HepG2 (cell line): ENCODE results near the gene FMNL2. TPM values are rescaled to one million over a fixed set of nuclear protein-coding genes. Genes with fewer than 3 reads are reported as not detected.

Experiments used
- BATF2 ChIP-seq: sonication (generic); formaldehyde crosslinking; IDR thresholded peaks from 2 replicates; pipeline ENCODE4 v1.8.0; 2022; ENCODE audit warnings: mild to moderate bottlenecking, missing genetic modification reagents, moderate library complexity
- BRF2 ChIP-seq: sonication (generic); formaldehyde crosslinking; IDR thresholded peaks from 2 replicates; pipeline ENCODE4 v1.8.1; 2022; ENCODE audit warnings: mild to moderate bottlenecking, missing genetic modification reagents
- CEBPZ ChIP-seq: IDR thresholded peaks from 2 replicates; pipeline ENCODE4 v1.6.1; 2012; ENCODE audit warnings: low read length, improper control_type of control experiment
- CTCF ChIP-seq: sonication (generic); formaldehyde crosslinking; IDR thresholded peaks from 2 replicates; pipeline ENCODE4 v1.5.0; 2020; ENCODE audit warnings: mild to moderate bottlenecking, missing genetic modification reagents, moderate library complexity
- DRAP1 ChIP-seq: IDR thresholded peaks from 2 replicates; pipeline ENCODE4 v1.6.1; 2016; ENCODE audit warnings: missing genetic modification reagents, missing compliant biosample characterization
- FLYWCH1 ChIP-seq: sonication (generic); formaldehyde crosslinking; IDR thresholded peaks from 2 replicates; pipeline ENCODE4 v1.8.1; 2023; ENCODE audit warnings: mild to moderate bottlenecking, missing genetic modification reagents
- FOXA1 ChIP-seq, 2 experiments: fragments of 450-650 bp in 1 of 2; sonication (generic) in 1 of 2; formaldehyde crosslinking in 1 of 2; IDR thresholded peaks; 2 replicates each; pipeline versions ENCODE4 v1.4.0 to v1.6.1; 2016 to 2020; ENCODE audit warnings: missing genetic modification reagents in 1 of 2
- GPN1 ChIP-seq: sonication (generic); formaldehyde crosslinking; IDR thresholded peaks from 2 replicates; pipeline ENCODE4 v1.5.1; 2020; ENCODE audit warnings: missing genetic modification reagents, borderline replicate concordance
- GRHL1 ChIP-seq: sonication (generic); formaldehyde crosslinking; conservative IDR thresholded peaks from 2 replicates; pipeline ENCODE4 v1.8.0; 2022; ENCODE audit warnings: missing genetic modification reagents
- GTF2F1 ChIP-seq: fragments of 150-350 bp; IDR thresholded peaks from 2 replicates; pipeline ENCODE4 v1.6.1; 2014; ENCODE audit warnings: low read length
- NPAS2 ChIP-seq: sonication (generic); formaldehyde crosslinking; IDR thresholded peaks from 2 replicates; pipeline ENCODE4 v1.8.0; 2022; ENCODE audit warnings: mild to moderate bottlenecking, missing genetic modification reagents, borderline replicate concordance
- PRPF4 ChIP-seq: fragments of 200-400 bp; formaldehyde crosslinking; IDR thresholded peaks from 2 replicates; pipeline ENCODE4 v1.6.1; 2016; ENCODE audit warnings: low read length, low read depth; ENCODE audit not compliant: poor library complexity, severe bottlenecking
- TCF7 ChIP-seq: sonication (generic); IDR thresholded peaks from 2 replicates; pipeline ENCODE4 v1.6.1; 2016; ENCODE audit warnings: antibody characterized with exemption, low read depth
- TCF7L2 ChIP-seq: IDR thresholded peaks from 2 replicates; pipeline ENCODE4 v1.6.1; 2011; ENCODE audit warnings: mild to moderate bottlenecking, low read depth, low read length, moderate library complexity
- TSC22D2 ChIP-seq: sonication (generic); formaldehyde crosslinking; IDR thresholded peaks from 2 replicates; pipeline ENCODE4 v1.5.1; 2020; ENCODE audit warnings: missing genetic modification reagents, mild to moderate bottlenecking, borderline replicate concordance
- ZBTB42 ChIP-seq: sonication (generic); formaldehyde crosslinking; IDR thresholded peaks from 2 replicates; pipeline ENCODE4 v1.5.0; 2020; ENCODE audit warnings: mild to moderate bottlenecking, missing genetic modification reagents
- ZFP62 ChIP-seq: sonication (generic); formaldehyde crosslinking; IDR thresholded peaks from 2 replicates; pipeline ENCODE4 v1.4.0; 2020; ENCODE audit warnings: missing genetic modification reagents
- ZMYM3 ChIP-seq: sonication (generic); formaldehyde crosslinking; IDR thresholded peaks from 2 replicates; pipeline ENCODE4 v1.5.1; 2020; ENCODE audit warnings: mild to moderate bottlenecking, missing genetic modification reagents
- ZNF296 ChIP-seq: sonication (generic); formaldehyde crosslinking; conservative IDR thresholded peaks from 2 replicates; pipeline ENCODE4 v1.5.0; 2020; ENCODE audit warnings: mild to moderate bottlenecking, missing genetic modification reagents
- ZNF3 ChIP-seq: IDR thresholded peaks from 2 replicates; pipeline ENCODE4 v1.7.0; 2017; ENCODE audit warnings: inconsistent platforms
- ZNF589 ChIP-seq: sonication (generic); formaldehyde crosslinking; conservative IDR thresholded peaks from 2 replicates; pipeline ENCODE4 v1.8.0; 2022; ENCODE audit warnings: mild to moderate bottlenecking, moderate library complexity, missing genetic modification reagents
- polyA plus RNA-seq, 8 experiments: library from polyadenylated mRNA; depleted of rRNA in 3 of 8; stranded (reverse) in 7 of 8; unstranded in 1 of 8; fragments of >200 nt; fragmentation: Illumina TruSeq in 4 of 8; extraction: Trizol in 4 of 8; gene quantifications; 2 replicates each; pipeline versions ENCODE4 v1.2.1 to v1.2.3, GENCODE V29; 2011 to 2016; ENCODE audit warnings: low read depth in 4 of 8, missing spikeins in 1 of 8, mixed read lengths in 1 of 8; ENCODE audit not compliant: insufficient read depth in 1 of 8
- total RNA-seq, 5 experiments: library from RNA; depleted of rRNA; stranded (reverse); fragments of >200 nt; fragmentation: Illumina TruSeq; extraction: Trizol; gene quantifications; 2 replicates each; pipeline ENCODE4 v1.2.3, GENCODE V29; 2016; ENCODE audit warnings: low read depth in 1 of 5

FMNL2 gene
- total and polyA plus RNA-seq, 2 of the 13 experiments (the other 11 are each of a cell fraction or from before 2014, with no cell fraction given): 66.5 to 67.7 TPM

- TF ChIP-seq CEBPZ: no peak
- TF ChIP-seq ZMYM3 (CRISPR knock-in tag): no peak
- TF ChIP-seq BRF2: no peak
- TF ChIP-seq ZFP62 (CRISPR knock-in tag): no peak
- no peak for TF ChIP-seq TSC22D2 (CRISPR knock-in tag)
- no peak for TF ChIP-seq BATF2
- no peak for TF ChIP-seq NPAS2 (CRISPR knock-in tag)
- no peak for TF ChIP-seq DRAP1 (CRISPR knock-in tag)
- no peak for TF ChIP-seq FLYWCH1 (CRISPR knock-in tag)
- TF ChIP-seq TCF7: 0 out of 2 replicates have a peak, but pooled peaks have one; percentile 5
- no peak for TF ChIP-seq GTF2F1
- no peak for TF ChIP-seq FOXA1 (IDR thresholded peaks at IDR 0.05)
- 0 out of 2 replicates have a peak, but pooled peaks have one; percentile 37 for TF ChIP-seq FOXA1 (CRISPR knock-in tag; IDR thresholded peaks at IDR 0.05)
- TF ChIP-seq CTCF (CRISPR knock-in tag): no peak
- TF ChIP-seq GRHL1: no peak
- no peak for TF ChIP-seq ZBTB42
- no peak for TF ChIP-seq TCF7L2
- TF ChIP-seq ZNF3 (CRISPR knock-in tag): no peak
- TF ChIP-seq GPN1 (CRISPR knock-in tag): no peak
- no peak for TF ChIP-seq ZNF296
- TF ChIP-seq PRPF4: no peak
- TF ChIP-seq ZNF589 (CRISPR knock-in tag): no peak
Observed at GRCh38 chr2:152342259-152343046, 7.5 kb downstream of the FMNL2 start (continued).
